Measurements from ENCODE around the gene MRPL51.

Gene MRPL51

DNA sequence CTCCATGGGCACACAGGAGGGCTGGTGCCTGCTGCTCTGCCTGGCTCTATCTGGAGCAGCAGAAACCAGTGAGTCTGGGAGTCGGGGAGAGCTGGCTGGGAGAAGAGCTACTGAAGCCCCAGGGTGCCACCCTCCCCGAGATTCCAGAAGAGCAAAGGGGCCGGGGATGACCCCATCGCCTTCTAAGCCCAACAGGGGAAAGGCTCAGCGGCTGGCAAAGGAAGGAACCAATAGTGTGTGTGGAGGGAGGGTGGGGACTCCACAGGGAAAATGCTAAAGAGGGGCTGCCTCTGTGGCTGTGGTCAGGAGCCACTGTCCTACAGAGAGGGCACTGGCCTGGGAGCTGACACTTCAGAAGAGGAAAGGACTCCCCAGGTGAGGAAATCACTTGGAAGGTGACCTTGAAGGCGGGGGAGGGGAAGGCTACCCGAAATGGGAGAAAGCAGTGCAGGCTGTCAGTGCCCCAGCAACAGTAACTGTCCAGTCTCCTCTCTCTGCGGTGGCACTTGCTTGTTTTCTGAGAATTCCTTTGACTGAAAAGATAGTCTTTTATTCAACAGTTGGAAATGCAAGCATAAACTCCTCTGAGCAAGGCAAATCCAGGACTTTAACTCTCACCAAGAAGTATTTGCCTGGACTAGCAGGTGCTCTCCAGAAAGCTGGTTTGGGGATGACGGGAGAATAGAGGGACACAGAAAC, 40.7 kb downstream of the MRPL51 start:
- TF ChIP-seq CTCF (conservative IDR thresholded peaks at IDR 0.05), result no peak
- TF ChIP-seq ZFX (IDR thresholded peaks at IDR 0.05), result no peak
- peak overlapping the region; percentile 93 for H3K27ac ChIP-seq

- no peak for TF ChIP-seq ZFX (IDR thresholded peaks at IDR 0.05)
- no peak for TF ChIP-seq CTCF (conservative IDR thresholded peaks at IDR 0.05)
- peak within 1 kb of the TSS; percentile 93 for H3K27ac ChIP-seq
Measured at GRCh38 chr12:6451348-6452244, 41.5 kb downstream of the MRPL51 start, which contains the start of gene TAPBPL. TSS of gene TAPBPL (plus strand) at chr12:6452042. CDS start at chr12:6452249, 207 bp downstream.

DNA sequence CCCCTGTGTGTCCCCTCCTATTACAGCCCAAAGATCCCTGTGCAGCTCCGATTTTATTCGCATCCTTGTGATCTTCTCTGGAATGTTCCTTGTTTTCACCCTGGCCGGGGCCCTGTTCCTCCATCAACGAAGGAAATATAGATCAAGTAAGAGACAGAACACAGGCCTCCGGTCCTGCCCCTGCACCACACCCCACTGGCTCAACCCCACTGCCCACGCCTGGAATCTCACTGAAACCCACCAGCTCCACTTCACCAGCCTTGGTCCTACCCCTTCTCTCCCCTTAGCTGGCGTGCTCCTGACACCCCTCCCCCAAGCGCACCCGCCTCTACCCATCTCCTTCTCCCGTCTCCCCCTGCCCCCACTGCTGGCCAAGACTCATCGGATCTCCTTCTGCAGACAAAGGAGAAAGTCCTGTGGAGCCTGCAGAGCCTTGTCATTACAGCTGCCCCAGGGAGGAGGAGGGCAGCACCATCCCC, 42.2 kb downstream of the MRPL51 start:
- TF ChIP-seq ZFX (IDR thresholded peaks at IDR 0.05) (no peak), CTCF (conservative IDR thresholded peaks at IDR 0.05) (no peak)
- H3K27ac ChIP-seq, result peak overlapping the region; percentile 93

GRCh38 chr12:6450091-6450868, 42.8 kb downstream of the MRPL51 start:
- H3K27ac ChIP-seq, result peak overlapping the region; percentile 93; the same call in 1 of the 2 replicates

GRCh38 chr12:6444704-6445688, 48.1 kb downstream of the MRPL51 start, which contains the start of gene CD27:
TSS of gene CD27 (plus strand) at chr12:6444955. CDS start at chr12:6445096, 141 bp downstream.
- no peak within 1 kb of the TSS for H3K27ac ChIP-seq

More at GRCh38 chr12:6450091-6450868, 42.8 kb downstream of the MRPL51 start:
- no peak for TF ChIP-seq ZFX (IDR thresholded peaks at IDR 0.05)
- TF ChIP-seq CTCF (conservative IDR thresholded peaks at IDR 0.05), result no peak

DNA sequence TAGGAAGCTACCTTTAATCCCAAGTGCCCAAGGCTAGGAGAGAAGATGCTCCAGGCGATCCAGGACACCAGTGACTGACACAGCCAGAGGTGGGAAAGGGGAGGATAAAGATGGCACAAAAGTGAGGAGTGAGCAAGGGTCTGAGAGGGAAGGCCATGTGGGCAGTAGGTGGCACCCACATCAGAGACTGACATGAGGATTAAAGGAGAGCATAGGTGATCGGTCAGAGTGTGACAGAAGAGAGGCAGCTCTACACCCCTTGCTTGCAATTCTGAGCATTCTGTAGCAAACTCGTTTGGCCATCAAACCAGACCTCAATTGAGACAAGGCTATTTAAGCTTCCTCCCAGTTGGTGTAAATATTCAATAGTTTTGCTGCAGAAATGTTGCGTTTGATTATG, 49.0 kb downstream of the MRPL51 start:
- no peak for TF ChIP-seq ZFX (IDR thresholded peaks at IDR 0.05)
- no peak for TF ChIP-seq CTCF (conservative IDR thresholded peaks at IDR 0.05)
- no peak overlapping the region for H3K27ac ChIP-seq

More at GRCh38 chr12:6444704-6445688, 48.1 kb downstream of the MRPL51 start, which contains the start of gene CD27:
- TF ChIP-seq ZFX (IDR thresholded peaks at IDR 0.05), result no peak

Measured in C4-2B (cell line).